Activated T-cell treated with anti-CD3 and anti-CD28 coated beads, Interleukin-2, amount 50 U/mL, for 72 hours (primary cell): ENCODE data around the gene HMGCR. TPM values are rescaled to one million over a fixed set of nuclear protein-coding genes. Genes with fewer than 3 reads are reported as not detected.

Experiments
- ATAC-seq, 2 donors: fragments of 150-1000 bp; cut with Tn5 transposase; replicated peaks in 1 of 2; 2 replicates each; pipeline ENCODE4 v1.10.0; 2021; ENCODE audit warnings: moderate library complexity in 2 of 2, mild to moderate bottlenecking in 1 of 2
- DNase-seq, 2 donors: peaks; one replicate each; pipeline ENCODE4 v3.0.0; 2021 to 2022; ENCODE audit warnings: mixed read lengths in 1 of 2
- H3K27ac Mint-ChIP-seq: one replicate; pipeline ENCODE4 v1.8.0; 2022; ENCODE audit warnings: mild to moderate bottlenecking, moderate library complexity, mixed read lengths
- H3K27me3 Mint-ChIP-seq: one replicate; pipeline ENCODE4 v1.8.0; 2022; ENCODE audit warnings: low read depth, mixed read lengths
- H3K36me3 Mint-ChIP-seq, 2 donors: one replicate each; pipeline ENCODE4 v1.8.0; 2022; ENCODE audit warnings: mixed read lengths in 2 of 2, mild to moderate bottlenecking in 1 of 2; ENCODE audit not compliant: insufficient read depth in 2 of 2
- H3K4me1 Mint-ChIP-seq: one replicate; pipeline ENCODE4 v1.8.0; 2022; ENCODE audit warnings: low read depth, mixed read lengths
- H3K4me3 Mint-ChIP-seq, 2 donors: one replicate each; pipeline ENCODE4 v1.8.0; 2022; ENCODE audit warnings: mild to moderate bottlenecking in 2 of 2, mixed read lengths in 2 of 2, moderate library complexity in 2 of 2
- H3K9me3 Mint-ChIP-seq, 2 donors: one replicate each; pipeline ENCODE4 v1.8.0; 2022; ENCODE audit warnings: mixed read lengths in 2 of 2
- total RNA-seq, 2 donors: library from RNA; stranded (reverse); gene quantifications; one replicate each; pipeline ENCODE4 v1.2.3, GENCODE V29; 2022

The HMGCR gene
- total RNA-seq, 2 donors from 2014 or later = 23.5 to 24.2 TPM

DNA sequence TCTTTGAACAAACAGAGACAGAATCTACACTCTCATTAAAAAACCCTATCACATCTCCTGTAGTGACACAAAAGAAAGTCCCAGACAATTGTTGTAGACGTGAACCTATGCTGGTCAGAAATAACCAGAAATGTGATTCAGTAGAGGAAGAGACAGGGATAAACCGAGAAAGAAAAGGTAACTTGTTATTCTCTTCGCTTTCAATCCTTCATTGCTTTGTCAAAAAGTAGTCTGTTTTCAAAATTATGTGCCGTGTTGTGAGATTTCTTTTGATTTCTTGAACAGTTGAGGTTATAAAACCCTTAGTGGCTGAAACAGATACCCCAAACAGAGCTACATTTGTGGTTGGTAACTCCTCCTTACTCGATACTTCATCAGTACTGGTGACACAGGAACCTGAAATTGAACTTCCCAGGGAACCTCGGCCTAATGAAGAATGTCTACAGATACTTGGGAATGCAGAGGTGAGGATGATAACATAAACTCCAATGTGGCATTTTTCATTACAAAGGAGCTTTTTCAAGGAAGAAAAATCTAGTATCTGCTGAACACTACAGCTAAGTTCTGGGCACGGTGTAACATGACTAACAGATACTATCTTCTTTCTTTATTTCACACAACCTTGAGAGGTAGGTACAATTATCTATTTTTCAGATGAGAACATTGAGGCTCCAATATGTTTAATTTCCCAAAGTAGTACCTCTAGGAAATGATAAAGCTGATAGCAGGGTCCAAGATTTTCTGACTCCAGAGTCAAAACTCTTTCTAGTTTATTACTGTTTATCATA, 14.3 kb downstream of the HMGCR start:
- Mint-ChIP-seq H3K36me3 (peaks cover 13 to 54% of the 10 kb centered on the region in 2 donors), H3K4me3 (peak overlapping the region; percentile 56 to 73), H3K4me1 (peaks cover 21% of the 10 kb centered on the region), H3K9me3 (no peaks in the 10 kb centered on the region), H3K27ac (peak overlapping the region; percentile 89), H3K27me3 (no peaks in the 10 kb centered on the region)
- ATAC-seq = peak; percentile 92 to 93
- peak in 1 of 2 donors; percentile 15 for DNase-seq

GRCh38 chr5:75355236-75355635, 18.2 kb downstream of the HMGCR start:
- Mint-ChIP-seq H3K27me3 (no peaks in the 10 kb centered on the region), H3K4me3 (no peak overlapping the region), H3K36me3 (peaks cover 13 to 56% of the 10 kb centered on the region in 2 donors), H3K9me3 (no peaks in the 10 kb centered on the region), H3K4me1 (peaks cover 17% of the 10 kb centered on the region), H3K27ac (no peak overlapping the region)
- no peak for ATAC-seq
- DNase-seq = no peak

DNA sequence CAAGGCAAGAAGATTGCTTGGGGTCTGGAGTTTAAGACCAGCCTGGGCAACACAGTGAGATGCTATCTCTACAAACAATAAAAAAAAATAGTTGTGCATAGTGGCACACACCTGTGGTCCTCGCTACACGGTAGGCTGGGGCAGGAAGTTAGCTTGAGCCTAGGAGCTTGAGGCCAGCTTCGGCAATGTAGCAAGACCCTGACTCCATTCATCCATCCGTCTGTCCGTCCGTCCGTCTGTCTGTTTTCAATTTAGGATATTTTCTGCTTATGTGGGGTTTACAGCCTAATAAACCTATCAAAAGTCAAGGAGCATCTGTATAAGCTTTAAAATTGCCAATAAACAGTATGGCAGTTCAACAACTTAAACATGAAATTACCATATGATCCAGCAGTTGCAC, 19.7 kb downstream of the HMGCR start:
- Mint-ChIP-seq H3K27ac (no peak overlapping the region), H3K4me1 (peaks cover 2% of the 10 kb centered on the region), H3K4me3 (no peak overlapping the region), H3K27me3 (no peaks in the 10 kb centered on the region), H3K9me3 (no peaks in the 10 kb centered on the region), H3K36me3 (peaks cover 11 to 46% of the 10 kb centered on the region in 2 donors)
- ATAC-seq (no peak), DNase-seq (no peak)

DNA sequence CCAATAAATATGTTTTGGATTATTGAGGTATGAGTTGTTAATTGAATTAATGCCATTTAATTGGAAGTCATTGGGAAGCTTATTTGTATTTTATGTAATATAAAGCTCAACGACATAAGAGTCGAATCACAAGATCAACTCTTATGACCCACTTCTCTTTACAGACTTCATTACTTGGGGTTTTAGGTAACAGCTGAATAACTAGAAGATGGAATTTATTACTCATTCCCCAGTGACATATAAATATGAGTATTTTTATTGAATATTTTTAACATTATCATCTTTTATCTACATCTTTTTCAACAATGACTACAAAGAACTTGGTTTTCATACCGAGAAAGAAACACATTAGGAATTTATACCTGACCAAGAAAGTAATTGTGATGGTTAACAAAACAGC, 21.1 kb downstream of the HMGCR start:
- no peaks in the 10 kb centered on the region for H3K27me3 Mint-ChIP-seq
- no peaks in the 10 kb centered on the region for H3K4me1 Mint-ChIP-seq
- H3K4me3 Mint-ChIP-seq = no peak overlapping the region
- ATAC-seq = no peak
- H3K36me3 Mint-ChIP-seq = peaks cover 9 to 38% of the 10 kb centered on the region in 2 donors
- no peaks in the 10 kb centered on the region for H3K9me3 Mint-ChIP-seq
- no peak overlapping the region for H3K27ac Mint-ChIP-seq
- no peak for DNase-seq

DNA sequence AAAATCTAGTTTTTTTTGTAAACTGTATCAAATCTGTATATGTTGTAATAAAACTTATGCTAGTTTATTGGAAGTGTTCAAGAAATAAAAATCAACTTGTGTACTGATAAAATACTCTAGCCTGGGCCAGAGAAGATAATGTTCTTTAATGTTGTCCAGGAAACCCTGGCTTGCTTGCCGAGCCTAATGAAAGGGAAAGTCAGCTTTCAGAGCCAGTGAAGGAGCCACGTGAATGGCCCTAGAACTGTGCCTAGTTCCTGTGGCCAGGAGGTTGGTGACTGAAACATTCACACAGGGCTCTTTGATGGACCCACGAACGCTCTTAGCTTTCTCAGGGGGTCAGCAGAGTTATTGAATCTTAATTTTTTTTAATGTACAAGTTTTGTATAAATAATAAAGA, 24.3 kb downstream of the HMGCR start:
- DNase-seq = no peak
- Mint-ChIP-seq H3K4me1 (no peaks in the 10 kb centered on the region), H3K9me3 (no peaks in the 10 kb centered on the region), H3K4me3 (no peak overlapping the region), H3K27ac (no peak overlapping the region), H3K36me3 (peaks cover 7 to 25% of the 10 kb centered on the region in 2 donors), H3K27me3 (no peaks in the 10 kb centered on the region)
- no peak for ATAC-seq

- no peak overlapping the region for H3K27ac Mint-ChIP-seq
Observed at GRCh38 chr5:75362474-75362975, 25.5 kb downstream of the HMGCR start.

DNA sequence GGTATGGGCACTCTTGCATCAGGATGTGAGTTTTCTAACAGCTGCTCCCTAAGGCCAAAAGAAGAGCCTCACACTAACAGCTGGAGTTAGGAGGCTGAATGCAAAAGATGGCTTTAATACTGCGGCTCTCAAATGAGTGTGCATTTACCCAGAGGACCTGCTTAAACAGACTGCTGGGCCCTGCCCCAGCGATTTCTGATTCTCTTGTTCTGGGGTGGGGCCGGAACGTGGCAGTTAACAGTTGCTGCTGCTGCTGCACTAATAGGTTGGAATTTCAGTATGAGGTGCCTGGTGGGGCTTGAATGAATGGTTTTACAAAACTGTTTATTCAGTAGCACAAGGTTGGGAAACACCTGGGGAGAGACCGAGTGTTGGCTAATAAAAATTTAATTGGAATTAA, 26.1 kb downstream of the HMGCR start:
- H3K27ac Mint-ChIP-seq = no peak overlapping the region
- no peaks in the 10 kb centered on the region for H3K9me3 Mint-ChIP-seq
- no peaks in the 10 kb centered on the region for H3K27me3 Mint-ChIP-seq
- H3K4me3 Mint-ChIP-seq = no peak overlapping the region
- H3K4me1 Mint-ChIP-seq = peaks cover 8% of the 10 kb centered on the region
- ATAC-seq (no peak), DNase-seq (no peak)
- H3K36me3 Mint-ChIP-seq = peaks cover 4 to 17% of the 10 kb centered on the region in 2 donors

More at GRCh38 chr5:75362474-75362975, 25.5 kb downstream of the HMGCR start:
- DNase-seq = no peak
- Mint-ChIP-seq H3K4me1 (peaks cover 8% of the 10 kb centered on the region), H3K9me3 (no peaks in the 10 kb centered on the region), H3K36me3 (peaks cover 4 to 17% of the 10 kb centered on the region in 2 donors), H3K4me3 (no peak overlapping the region), H3K27me3 (no peaks in the 10 kb centered on the region)
- ATAC-seq = no peak

- no peaks in the 10 kb centered on the region for H3K27me3 Mint-ChIP-seq
- no peak overlapping the region for H3K27ac Mint-ChIP-seq
- no peak overlapping the region for H3K4me3 Mint-ChIP-seq
- ATAC-seq (peak in 1 of 2 donors; percentile 25), DNase-seq (no peak)
- peaks cover 8% of the 10 kb centered on the region for H3K4me1 Mint-ChIP-seq
- H3K36me3 Mint-ChIP-seq = peaks cover 2 to 14% of the 10 kb centered on the region in 2 donors
- no peaks in the 10 kb centered on the region for H3K9me3 Mint-ChIP-seq
Observed at GRCh38 chr5:75363726-75364495, 26.9 kb downstream of the HMGCR start.

DNA sequence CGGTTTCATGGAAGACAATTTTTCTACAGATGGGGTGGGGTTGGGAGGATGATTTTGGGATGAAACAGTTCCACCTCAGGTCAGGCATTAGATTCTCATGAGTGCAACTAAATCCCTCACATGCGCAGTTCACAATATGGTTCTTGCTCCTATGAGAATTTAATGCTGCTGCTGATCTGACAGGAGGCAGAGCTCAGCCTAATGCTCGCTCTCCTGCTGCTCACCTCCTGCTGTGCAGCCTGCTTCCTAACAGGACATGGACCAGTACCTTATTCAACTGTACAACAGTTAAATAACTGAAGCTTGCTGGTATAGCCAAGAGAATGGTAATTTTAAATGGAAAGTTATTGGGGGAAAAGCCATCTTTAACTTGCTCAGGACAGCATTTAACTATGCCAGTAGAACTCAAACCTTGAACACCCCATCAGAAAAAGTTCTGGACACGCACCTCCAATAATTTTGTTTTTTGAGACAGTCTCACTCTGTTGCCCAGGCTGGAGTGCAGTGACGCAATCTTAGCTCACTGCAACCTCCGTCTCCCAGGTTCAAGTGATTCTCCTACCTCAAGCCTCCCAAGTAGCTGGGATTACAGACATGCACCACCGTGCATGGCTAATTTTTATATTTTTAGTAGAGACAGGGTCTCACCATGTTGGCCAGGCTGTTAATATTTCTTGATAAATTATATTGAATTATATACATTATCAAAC, 27.7 kb downstream of the HMGCR start:
- peaks cover 2 to 9% of the 10 kb centered on the region in 2 donors for H3K36me3 Mint-ChIP-seq
- H3K9me3 Mint-ChIP-seq = no peaks in the 10 kb centered on the region
- no peak overlapping the region for H3K4me3 Mint-ChIP-seq
- no peak for DNase-seq
- H3K27me3 Mint-ChIP-seq = no peaks in the 10 kb centered on the region
- ATAC-seq = no peak
- no peak overlapping the region for H3K27ac Mint-ChIP-seq
- H3K4me1 Mint-ChIP-seq = peaks cover 8% of the 10 kb centered on the region

DNA sequence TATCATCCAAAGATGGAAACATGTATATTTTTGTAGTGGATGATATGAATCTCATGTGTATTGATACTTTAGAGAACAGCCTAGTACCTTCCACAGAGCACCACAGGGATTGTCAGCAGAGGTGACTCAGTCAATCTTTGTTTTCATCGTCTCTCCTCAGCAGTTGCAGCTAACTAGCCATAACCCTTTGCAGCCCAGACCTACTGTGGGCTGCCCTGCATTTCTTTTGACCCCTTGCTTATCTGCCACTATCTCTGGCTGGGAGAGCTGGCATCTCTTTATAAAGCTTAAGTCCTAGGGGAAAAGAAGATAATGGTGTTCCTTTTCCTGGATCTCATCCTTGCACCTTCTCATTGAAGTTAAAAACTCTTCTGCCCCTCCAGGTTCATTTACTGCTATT, 28.7 kb downstream of the HMGCR start:
- DNase-seq = no peak
- no peak overlapping the region for H3K4me3 Mint-ChIP-seq
- H3K27ac Mint-ChIP-seq = no peak overlapping the region
- H3K36me3 Mint-ChIP-seq = peaks cover under 1 to 2% of the 10 kb centered on the region in 2 donors
- H3K4me1 Mint-ChIP-seq = peaks cover 8% of the 10 kb centered on the region
- no peaks in the 10 kb centered on the region for H3K9me3 Mint-ChIP-seq
- no peak for ATAC-seq
- no peaks in the 10 kb centered on the region for H3K27me3 Mint-ChIP-seq

GRCh38 chr5:75366787-75367186, 29.8 kb downstream of the HMGCR start:
- Mint-ChIP-seq H3K27ac (no peak overlapping the region), H3K4me3 (no peak overlapping the region), H3K4me1 (peaks cover 8% of the 10 kb centered on the region), H3K27me3 (no peaks in the 10 kb centered on the region), H3K9me3 (no peaks in the 10 kb centered on the region), H3K36me3 (no peaks in the 10 kb centered on the region)
- ATAC-seq (peak; percentile 13 to 36), DNase-seq (no peak)

- no peak overlapping the region for H3K4me3 Mint-ChIP-seq
- H3K27me3 Mint-ChIP-seq = no peaks in the 10 kb centered on the region
- no peak for DNase-seq
- peaks cover 8% of the 10 kb centered on the region for H3K4me1 Mint-ChIP-seq
- no peaks in the 10 kb centered on the region for H3K36me3 Mint-ChIP-seq
- ATAC-seq = no peak
- H3K9me3 Mint-ChIP-seq = no peaks in the 10 kb centered on the region
- peak overlapping the region; percentile 38 for H3K27ac Mint-ChIP-seq
Observed at GRCh38 chr5:75367401-75367800, 30.4 kb downstream of the HMGCR start.

DNA sequence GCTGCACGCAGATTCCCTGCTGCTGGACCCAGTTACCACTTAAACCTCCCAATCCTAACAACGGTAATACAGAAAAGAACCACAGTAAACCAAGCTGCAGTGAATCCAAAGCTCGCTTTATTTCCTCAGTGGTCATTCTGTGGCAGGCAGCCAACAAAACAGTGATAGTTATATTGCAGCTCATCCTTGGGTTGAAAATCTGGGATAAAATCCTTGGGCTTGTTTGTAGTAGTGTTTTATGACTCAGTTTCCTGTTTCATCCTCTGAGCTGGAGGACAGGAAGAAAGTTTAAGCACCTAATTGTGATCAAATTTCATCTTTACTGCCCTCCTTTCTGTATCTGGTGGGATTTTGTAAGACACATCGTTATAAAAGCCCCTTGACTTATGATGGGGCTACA, 31.4 kb downstream of the HMGCR start:
- no peaks in the 10 kb centered on the region for H3K27me3 Mint-ChIP-seq

More for the DNA sequence above, 31.4 kb downstream of the HMGCR start:
- Mint-ChIP-seq H3K27ac (no peak overlapping the region), H3K4me3 (no peak overlapping the region), H3K36me3 (no peaks in the 10 kb centered on the region), H3K9me3 (no peaks in the 10 kb centered on the region), H3K4me1 (peaks cover 8% of the 10 kb centered on the region)
- no peak for ATAC-seq
- no peak for DNase-seq
